GM18907 (cell line): ENCODE results near the gene POGZ.

Source experiments
- ATAC-seq: cut with Tn5 transposase; IDR thresholded peaks from one replicate; pipeline ENCODE4 v1.9.1; 2021; ENCODE audit warnings: mild to moderate bottlenecking, moderate library complexity; ENCODE audit not compliant: unreplicated experiment

Gene POGZ

DNA sequence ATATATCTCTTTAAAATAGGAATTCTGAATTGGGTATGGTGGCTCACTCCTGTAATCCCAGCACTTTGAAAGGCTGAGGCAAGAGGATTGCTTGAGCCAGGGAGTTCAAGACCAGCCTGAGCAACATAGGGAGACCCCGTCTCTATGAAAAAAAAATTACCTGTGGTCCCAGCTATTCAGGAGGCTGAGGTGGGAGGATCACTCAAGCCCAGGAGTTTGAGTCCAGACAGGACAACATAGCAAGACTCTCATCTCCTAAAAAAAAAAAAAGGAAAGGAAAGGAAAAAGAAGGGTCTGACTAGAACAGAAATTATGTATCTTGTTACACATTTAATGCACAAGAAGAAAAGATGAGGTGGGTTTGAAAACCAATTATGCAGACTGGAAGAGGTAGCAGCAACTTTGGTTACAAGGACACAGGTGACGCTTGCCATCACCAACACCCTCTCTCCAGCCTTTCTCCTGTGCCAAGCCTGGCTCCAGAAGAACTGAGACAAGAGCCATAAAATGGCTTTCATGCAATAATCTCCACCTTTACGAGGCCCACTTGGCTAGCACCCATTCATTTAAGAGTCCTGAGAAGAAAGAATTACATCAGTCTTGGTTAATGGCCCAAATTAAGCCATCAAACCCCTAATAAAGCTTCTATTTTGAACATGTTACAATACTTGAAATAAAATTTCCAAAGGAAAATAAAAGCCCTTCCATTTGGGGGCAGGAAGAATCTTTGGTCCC lies 82.0 kb downstream of the POGZ start:
- no peak for ATAC-seq

DNA sequence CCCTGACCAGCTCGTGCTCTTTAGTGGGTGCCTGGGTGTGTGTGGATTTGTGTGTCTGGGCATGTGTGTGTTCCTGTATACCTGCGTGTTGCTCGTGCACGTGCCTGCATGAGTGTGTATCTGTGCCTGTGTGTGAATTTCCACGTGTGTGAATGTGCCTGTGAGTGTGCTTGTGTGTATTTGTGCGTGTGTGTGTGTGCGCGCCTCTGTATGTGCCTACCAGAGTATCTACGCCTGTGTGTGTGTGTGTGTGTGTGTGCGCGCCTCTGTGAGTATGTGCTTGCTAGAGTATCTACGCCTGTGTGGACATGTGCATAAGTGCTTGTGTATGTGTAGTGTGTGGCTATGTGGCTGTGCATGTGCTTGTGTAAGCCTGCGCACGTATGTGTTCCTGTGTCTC lies 86.1 kb downstream of the POGZ start:
- ATAC-seq: no peak

DNA sequence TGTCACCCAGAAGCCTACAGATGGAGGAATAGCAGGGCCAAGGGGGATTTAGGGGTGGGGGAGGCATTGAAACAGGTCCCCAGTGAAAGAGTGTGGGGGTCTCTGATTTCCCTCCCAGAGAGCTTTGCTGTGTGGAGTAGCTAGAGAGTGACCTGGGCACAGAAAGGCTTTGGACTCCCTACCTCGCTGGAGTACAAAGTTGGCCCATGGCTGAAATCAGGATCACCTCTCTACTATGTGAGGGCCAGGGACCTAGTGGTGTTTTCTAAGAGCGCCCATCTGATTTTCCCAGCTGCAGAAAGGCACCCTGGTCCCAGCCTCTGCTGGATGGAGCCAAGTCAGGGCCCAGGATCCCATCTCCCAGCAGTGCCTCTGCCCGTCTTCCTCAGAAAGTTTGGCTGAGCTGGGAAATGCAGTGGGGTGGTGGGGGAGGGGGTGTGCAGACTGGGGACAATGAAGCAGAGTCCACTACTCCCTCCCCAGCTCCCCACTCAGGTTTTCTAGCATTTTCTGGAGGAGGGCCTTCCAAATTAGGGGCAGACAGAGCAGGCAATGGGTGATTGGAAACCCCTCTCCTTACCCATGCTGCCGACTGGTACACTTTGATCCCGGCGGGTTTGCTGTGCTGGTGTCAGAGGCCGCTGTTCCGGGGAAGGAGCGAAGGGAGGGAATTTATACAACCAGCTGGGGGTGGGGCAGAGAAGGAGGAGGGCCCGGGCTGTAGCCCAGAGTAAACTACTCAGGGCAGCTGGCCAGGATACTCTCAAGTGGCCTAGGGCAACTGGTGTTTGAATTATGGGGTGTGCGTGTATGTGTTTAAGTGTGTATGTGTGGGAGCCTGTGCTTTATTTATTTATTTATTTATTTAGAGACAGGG lies 87.0 kb downstream of the POGZ start, which contains the start of gene SELENBP1:
SELENBP1 (minus strand) TSS at position 648 of the 877 bp plus-strand sequence; CDS start at position 584, 64 bp downstream.
- ATAC-seq: no peak

DNA sequence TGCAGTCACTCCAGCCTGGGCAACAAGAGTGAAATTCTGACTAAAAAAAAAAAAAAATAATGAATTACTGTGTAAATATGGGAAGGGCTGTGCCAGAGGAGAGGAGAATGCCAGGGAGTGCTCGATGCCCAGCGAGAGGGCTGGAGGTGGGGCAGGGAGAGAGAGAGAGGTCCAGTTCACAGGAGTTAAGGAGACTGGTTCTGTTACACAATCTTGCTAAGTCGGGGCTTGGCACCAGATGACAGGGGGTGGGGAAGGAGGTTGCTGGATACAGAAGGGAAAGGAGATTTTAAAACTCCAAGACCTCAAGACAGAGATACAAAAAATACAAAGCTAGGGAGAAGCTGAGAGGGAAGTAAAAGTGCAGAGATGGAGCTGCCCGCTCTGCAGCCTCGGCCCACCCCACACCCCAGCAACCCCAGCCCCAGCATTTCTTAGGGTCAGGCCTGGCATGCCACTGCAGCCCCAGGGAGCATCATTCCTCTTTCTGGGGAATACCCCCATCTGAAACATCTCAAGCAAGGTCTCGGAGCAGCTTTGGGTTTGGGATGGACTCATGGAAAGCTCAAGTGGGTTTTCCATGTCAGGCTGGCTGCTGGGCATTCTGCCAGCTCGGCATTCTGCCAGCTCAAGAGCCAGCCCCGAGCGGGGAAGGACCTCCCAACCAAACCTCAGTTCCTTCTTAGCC lies 87.8 kb downstream of the POGZ start:
- no peak for ATAC-seq

DNA sequence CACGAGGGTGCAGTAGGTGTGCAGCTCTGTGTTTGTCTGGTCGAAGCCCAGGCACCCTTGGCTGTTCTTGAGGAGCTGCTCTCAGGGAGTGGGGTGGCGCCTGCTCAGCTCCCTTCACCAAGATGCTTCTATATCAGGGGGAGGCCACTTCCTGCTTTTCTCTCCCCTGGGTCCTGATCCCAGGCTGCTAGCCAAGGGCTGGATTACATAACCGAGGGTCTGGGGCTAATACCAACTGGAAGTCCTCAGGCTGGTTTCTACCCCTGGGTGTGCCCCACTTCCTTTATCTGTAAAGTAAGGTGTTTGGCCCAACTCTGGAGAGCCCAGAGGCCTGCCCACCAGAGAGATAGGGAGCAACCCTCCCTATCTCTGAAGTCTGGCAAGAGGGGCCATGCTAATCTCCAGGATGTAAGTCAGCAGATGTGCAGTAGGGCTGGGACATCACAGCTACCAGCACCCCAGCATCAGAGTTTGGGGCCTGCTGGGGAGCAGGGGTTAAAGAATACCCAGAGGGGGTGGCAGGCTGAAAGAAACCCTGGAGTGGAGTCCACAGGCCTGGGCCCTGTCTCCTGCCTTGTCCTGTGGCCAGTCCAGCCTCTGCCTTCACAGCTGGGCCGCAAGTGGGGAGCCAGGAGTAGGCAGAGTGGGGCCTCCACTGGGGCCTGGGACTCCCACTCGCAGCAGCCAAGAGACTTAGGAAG lies 88.9 kb downstream of the POGZ start:
- no peak for ATAC-seq

DNA sequence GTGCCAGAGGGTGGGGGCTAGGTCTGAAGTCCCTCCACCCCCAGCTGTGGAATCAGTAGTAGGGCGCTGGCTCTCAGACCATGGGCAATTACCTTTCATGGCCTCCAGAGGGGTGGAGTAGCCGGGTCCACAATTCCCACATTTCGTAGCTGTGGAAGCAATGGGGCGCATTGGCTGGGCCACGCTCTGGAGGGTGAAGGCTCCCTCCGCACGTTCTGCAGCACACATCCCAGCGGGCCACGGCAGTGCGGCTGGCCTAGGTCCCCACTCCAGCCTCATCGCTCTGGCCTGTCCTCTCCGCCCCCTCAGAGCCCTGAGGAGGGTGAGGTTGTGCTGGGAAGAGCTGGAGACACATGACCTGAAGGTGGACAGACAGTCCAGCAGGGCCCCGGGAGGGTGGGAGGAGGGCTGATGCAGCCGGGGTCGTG lies 89.7 kb downstream of the POGZ start:
- no peak for ATAC-seq

DNA sequence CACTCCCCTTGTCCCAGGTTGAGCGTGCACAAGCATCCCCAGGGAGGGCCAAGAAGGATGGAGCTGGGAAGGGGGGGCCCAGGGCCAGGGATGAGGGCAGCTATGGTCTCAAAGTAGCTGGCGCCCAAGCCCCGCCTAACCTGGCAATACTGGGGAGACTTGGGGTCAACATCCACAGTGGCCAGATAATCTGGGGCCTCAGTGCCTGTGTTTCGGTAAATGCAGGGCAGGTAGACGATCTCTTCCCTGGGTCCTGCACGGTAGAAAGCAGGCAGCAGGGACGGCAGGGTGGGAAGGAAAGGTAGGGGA lies 90.0 kb downstream of the POGZ start:
- no peak for ATAC-seq

DNA sequence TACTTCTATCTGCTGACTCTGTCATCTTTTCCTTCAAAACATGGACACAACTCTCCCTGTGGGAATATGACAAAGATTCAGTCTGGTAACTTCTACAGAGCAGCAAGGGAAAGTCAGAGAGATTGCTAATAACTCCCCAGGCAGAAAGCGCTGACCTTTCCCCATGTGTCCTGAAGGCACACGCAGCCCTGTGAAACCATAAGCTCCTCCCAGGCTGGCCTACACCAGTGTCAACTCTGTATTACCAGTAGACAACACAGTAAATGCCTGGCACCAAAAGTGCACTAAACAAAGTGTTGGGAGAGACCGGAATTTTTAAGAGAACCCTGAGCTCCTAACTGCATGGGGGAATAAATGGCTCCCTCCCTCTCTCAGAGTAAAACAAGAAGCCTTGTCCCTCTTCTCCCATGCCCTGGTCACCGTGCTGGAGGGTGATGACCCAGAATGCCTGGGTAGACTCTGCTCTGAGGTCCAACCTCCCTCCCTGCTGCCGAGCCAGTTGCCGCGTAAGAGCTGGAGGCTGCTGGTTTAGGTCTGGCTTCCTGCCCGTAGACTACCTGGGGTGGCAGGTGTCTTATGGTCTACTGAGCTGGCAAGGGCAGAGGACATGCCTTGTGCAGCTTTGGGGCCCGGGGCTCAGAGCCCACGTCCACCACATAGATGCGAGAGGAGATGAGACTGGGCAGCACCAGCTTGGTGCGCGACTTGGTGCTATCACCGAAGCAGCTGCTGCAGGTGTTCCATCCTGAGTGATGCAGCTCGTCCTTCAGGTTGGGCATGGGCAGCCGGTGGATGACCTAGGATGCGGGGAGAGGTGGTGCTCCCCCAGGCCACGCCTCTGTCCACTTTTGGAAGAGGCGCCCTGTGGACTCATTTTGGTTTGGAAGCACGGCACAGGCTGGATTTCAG lies 90.6 kb downstream of the POGZ start:
- ATAC-seq: no peak

DNA sequence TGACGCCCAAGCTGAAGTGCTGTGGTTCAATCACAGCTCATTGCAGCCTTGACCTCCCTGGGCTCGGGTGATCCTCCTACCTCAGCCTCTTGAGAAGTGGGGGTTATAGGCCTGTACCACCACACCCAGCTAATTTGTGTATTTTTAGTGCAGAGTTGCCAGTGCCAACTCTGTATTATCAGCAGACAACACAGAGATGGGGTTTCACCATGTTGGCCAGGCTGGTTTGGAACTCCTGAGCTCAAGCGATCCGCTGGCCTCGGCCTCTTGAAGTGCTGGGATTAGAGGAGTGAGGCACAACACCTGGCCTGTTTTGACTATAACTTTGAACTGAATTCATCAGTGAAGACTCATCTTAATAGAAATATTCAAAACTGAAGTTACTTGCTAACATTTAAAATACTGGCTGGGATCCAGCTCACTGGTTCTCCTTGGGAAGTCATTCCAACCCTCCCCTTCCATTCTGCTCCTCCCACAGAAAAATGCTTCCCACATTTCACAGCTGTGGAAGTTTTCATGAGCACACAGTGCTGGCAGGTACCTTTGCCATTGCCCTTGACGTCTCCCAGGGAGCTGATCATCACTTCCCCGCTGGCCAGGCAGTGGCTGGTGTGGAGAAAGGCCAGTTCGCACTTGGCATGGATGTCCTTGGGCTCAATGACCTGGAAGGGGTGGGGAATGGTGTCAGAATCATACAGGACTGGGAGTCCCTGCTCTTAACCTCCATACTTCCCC lies 91.5 kb downstream of the POGZ start:
- no peak for ATAC-seq

DNA sequence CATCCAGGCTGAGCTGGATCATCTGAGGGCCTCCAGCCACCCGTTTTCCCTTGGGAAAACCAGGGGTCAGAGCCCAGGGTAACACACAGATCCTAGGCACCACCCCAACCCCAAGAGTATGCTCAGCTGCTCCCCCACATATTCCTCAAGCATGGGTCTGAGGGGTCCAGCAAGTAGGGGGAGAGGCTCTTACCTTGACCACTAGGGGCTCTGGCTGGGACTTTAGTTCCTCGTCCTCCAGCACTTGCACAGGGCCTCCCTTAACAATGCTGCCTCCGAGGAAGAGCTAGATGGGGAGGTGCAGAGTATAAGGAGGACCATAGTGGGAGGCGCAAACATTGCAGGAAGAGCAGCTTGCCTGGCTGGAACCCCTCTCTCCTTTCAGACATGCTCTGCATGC lies 94.3 kb downstream of the POGZ start:
- ATAC-seq: no peak

DNA sequence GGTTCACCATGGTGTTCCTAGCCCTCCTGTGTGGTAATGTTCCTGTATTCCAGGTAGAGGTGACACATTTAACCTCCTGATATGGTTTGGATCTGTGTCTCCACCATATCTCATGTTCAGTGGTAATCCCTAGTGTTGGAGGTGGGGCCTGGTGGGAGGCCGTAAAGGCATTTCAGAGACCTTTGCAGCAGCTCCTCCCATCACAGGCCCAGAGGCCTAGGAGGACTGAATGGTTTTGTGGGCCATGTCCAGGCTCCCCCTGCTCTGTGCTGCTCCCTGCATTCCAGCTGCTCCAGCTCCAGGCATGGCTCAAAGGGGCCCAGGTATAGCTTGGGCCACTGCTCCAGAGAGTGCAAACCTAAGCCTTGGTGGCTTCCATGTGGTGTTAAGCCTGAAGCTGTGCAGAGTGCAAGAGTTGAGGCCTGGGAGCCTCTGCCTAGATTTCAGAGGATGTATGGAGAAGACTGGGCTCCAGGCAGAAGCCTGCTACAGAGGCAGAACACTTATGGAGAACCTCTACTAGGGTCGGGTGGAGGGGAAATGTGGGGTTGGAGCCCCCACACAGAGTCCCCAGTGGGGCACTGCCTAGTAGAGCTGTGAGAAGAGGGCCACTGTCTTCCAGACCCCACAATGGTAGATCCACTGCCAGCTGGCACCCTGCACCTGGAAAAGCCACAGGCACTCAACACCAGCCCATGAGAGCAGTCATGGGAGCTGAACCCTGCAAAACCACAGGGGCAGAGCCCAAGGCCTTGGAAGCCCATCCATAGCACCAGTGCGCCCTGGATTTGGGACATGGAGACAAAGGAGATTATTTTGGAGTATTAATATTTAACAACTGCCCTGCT lies 96.8 kb downstream of the POGZ start:
- no peak for ATAC-seq

DNA sequence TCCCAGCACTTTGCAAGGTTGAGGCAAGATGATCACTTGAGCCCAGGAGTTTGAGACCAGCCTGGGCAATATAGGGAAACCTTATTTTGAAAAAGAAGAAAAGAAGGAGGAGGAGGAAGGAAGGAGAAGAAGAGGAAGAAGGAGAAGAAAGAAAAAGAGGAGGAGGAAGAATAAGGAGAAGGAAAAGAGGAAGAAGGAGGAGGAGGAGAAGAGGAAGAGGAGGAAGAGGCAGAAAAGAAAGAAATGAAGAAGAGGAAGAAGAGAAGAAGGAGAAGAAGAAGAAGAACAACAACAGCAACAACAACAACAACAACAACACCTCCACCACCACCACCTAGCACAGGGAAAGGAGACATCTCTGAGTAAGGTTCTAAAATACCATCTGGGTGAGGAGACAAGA lies 97.4 kb downstream of the POGZ start:
- no peak for ATAC-seq

DNA sequence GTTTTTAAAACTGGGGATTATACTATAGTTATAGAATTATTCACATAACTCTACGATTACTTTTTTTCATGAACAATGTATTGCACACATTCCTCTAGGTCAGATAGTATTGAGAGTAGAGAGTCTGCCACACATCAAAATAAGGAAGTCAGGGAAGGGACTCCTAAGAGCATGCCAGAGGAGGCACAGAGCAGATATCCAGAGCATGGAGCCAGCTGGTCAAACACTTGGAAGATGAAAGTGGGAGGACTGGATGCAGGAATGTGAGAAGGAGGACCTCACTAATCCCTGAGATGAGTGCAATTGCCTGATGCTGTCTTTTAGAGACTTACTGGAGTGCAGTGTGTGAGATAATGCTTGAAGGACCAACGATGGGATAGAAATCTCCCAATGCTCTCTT lies 102.6 kb downstream of the POGZ start:
- no peak for ATAC-seq
